ENCODE measurements around the gene DHRS4L2.

DNA sequence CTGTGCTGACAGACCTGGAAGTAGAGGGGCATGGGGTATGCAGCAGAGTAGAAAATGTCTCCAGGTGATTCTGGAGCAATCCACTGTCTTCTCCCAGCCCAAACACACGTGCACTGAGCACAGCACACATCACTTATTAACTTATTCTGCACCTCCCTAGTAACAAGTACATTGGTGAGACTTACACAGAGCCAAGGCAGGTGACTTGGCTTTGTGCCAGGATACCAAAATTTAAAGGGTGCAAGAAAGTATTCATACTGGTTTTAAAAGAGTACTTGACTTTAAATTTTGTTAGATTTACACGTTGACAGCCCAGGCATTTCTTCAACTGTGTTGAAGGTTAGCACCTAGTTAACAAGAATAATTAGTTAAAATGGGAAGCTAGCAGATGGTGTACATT is 52.0 kb downstream of the DHRS4L2 start:
- TF ChIP-seq, protein P1, sequence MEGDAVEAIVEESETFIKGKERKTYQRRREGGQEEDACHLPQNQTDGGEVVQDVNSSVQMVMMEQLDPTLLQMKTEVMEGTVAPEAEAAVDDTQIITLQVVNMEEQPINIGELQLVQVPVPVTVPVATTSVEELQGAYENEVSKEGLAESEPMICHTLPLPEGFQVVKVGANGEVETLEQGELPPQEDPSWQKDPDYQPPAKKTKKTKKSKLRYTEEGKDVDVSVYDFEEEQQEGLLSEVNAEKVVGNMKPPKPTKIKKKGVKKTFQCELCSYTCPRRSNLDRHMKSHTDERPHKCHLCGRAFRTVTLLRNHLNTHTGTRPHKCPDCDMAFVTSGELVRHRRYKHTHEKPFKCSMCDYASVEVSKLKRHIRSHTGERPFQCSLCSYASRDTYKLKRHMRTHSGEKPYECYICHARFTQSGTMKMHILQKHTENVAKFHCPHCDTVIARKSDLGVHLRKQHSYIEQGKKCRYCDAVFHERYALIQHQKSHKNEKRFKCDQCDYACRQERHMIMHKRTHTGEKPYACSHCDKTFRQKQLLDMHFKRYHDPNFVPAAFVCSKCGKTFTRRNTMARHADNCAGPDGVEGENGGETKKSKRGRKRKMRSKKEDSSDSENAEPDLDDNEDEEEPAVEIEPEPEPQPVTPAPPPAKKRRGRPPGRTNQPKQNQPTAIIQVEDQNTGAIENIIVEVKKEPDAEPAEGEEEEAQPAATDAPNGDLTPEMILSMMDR (IDR thresholded peaks at IDR 0.05): no peak
- TF ChIP-seq POLR2A (IDR thresholded peaks at IDR 0.05) (no peak), POLR2AphosphoS5 (IDR thresholded peaks at IDR 0.05) (no peak), EP300 (IDR thresholded peaks at IDR 0.05; ENCODE audit: low read depth) (no peak)

Data from transverse colon (tissue), 4 donors.